Natural killer cell (primary cell): ENCODE data around the gene SP9. TPM values are rescaled to one million over a fixed set of nuclear protein-coding genes. Genes with fewer than 3 reads are reported as not detected.
A peak's percentile ranks its signal among the peaks of the same experiment; 100 is the strongest.

Experiments
- ATAC-seq, 3 donors: fragments of 150-1000 bp in 2 of 3; fragments of 200-7000 bp in 1 of 3; cut with Tn5 transposase; 1 replicate in 1 of 3; 2 replicates in 2 of 3; pipeline ENCODE4 v1.10.0; 2021; ENCODE audit warnings: mild to moderate bottlenecking in 2 of 3, moderate library complexity in 2 of 3
- DNase-seq, 2 donors: peaks; one replicate each; pipeline versions ENCODE4 v3.0.0 to v3.0.0-alpha.2; 2013 to 2021; ENCODE audit warnings: mixed read lengths in 1 of 2
- H3K27ac ChIP-seq: one replicate; pipeline ENCODE4 v1.5.1; 2013; ENCODE audit warnings: mild to moderate bottlenecking, low read length
- H3K27me3 ChIP-seq: one replicate; pipeline ENCODE4 v1.6.1; 2013; ENCODE audit warnings: low read length; ENCODE audit not compliant: control insufficient read depth, insufficient read depth
- H3K36me3 ChIP-seq: one replicate; pipeline ENCODE4 v1.6.1; 2013; ENCODE audit warnings: low read length; ENCODE audit not compliant: control insufficient read depth, insufficient read depth
- H3K4me1 ChIP-seq: one replicate; pipeline ENCODE4 v1.6.1; 2013; ENCODE audit warnings: low read length; ENCODE audit not compliant: control insufficient read depth, insufficient read depth
- H3K4me3 ChIP-seq: one replicate; pipeline ENCODE4 v1.5.1; 2013; ENCODE audit warnings: low read length
- H3K9me3 ChIP-seq: one replicate; pipeline ENCODE4 v1.6.1; 2013; ENCODE audit warnings: low read length; ENCODE audit not compliant: control insufficient read depth, insufficient read depth
- H3K27ac Mint-ChIP-seq, 2 donors: one replicate each; pipeline ENCODE4 v1.8.0; 2022; ENCODE audit warnings: mild to moderate bottlenecking in 2 of 2, mixed read lengths in 2 of 2, moderate library complexity in 1 of 2
- H3K27me3 Mint-ChIP-seq, 2 donors: one replicate each; pipeline ENCODE4 v1.8.0; 2022; ENCODE audit warnings: low read depth in 2 of 2, mixed read lengths in 2 of 2
- H3K36me3 Mint-ChIP-seq: one replicate; pipeline ENCODE4 v1.8.0; 2022; ENCODE audit warnings: mixed read lengths
- H3K4me1 Mint-ChIP-seq, 2 donors: one replicate each; pipeline ENCODE4 v1.8.0; 2022; ENCODE audit warnings: mixed read lengths in 2 of 2
- H3K4me3 Mint-ChIP-seq: one replicate; pipeline ENCODE4 v1.8.0; 2022; ENCODE audit warnings: mild to moderate bottlenecking, moderate library complexity, mixed read lengths
- H3K9me3 Mint-ChIP-seq, 2 donors: one replicate each; pipeline ENCODE4 v1.8.0; 2022; ENCODE audit warnings: mixed read lengths in 2 of 2
- WGBS: methylation state at CpG from one replicate; pipeline ENCODE4 v1.1.7; 2013; ENCODE audit warnings: missing lambda C conversion rate; ENCODE audit not compliant: insufficient coverage; 5-methylcytosine and 5-hydroxymethylcytosine counted together
- intact Hi-C: fragments of 100-400 bp; cut with micrococcal nuclease; formaldehyde crosslinking; loops from one replicate; pipeline ENCODE4 v1.14.2; 2022
- total RNA-seq, 4 donors: library from RNA; stranded (reverse); fragments of 120-200 nt in 1 of 4; gene quantifications; one replicate each; pipeline versions ENCODE4 v1.2.3 to v1.2.4, GENCODE V29; 2013 to 2022
- TF ChIP-seq, protein P1 (sequence below): fragments of 200-600 bp; IDR thresholded peaks from one replicate; pipeline ENCODE4 v1.8.0; 2022; ENCODE audit warnings: antibody characterized with exemption

Gene SP9
- total RNA-seq, 3 donors from 2014 or later (not counting 1 experiment from before 2014, with no cell fraction given) = not detected

GRCh38 chr2:174337337-174338146, 2.8 kb downstream of the SP9 start:
- TF ChIP-seq, protein P1, sequence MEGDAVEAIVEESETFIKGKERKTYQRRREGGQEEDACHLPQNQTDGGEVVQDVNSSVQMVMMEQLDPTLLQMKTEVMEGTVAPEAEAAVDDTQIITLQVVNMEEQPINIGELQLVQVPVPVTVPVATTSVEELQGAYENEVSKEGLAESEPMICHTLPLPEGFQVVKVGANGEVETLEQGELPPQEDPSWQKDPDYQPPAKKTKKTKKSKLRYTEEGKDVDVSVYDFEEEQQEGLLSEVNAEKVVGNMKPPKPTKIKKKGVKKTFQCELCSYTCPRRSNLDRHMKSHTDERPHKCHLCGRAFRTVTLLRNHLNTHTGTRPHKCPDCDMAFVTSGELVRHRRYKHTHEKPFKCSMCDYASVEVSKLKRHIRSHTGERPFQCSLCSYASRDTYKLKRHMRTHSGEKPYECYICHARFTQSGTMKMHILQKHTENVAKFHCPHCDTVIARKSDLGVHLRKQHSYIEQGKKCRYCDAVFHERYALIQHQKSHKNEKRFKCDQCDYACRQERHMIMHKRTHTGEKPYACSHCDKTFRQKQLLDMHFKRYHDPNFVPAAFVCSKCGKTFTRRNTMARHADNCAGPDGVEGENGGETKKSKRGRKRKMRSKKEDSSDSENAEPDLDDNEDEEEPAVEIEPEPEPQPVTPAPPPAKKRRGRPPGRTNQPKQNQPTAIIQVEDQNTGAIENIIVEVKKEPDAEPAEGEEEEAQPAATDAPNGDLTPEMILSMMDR = no peak
- H3K36me3 Mint-ChIP-seq = no peaks in the 10 kb centered on the region
- Histone ChIP-seq H3K9me3 (no peaks in the 10 kb centered on the region), H3K27ac (no peak overlapping the region), H3K4me3 (peak overlapping the region; percentile 16), H3K4me1 (peaks cover 75% of the 10 kb centered on the region), H3K36me3 (no peaks in the 10 kb centered on the region), H3K27me3 (peaks cover 85% of the 10 kb centered on the region)
- H3K4me3 Mint-ChIP-seq = peak overlapping the region; percentile 78
- peak; percentile 38 to 57 (median 40) for ATAC-seq
- peaks cover 68 to 69% of the 10 kb centered on the region in 2 donors for H3K27me3 Mint-ChIP-seq
- H3K4me1 Mint-ChIP-seq = peaks cover 50 to 63% of the 10 kb centered on the region in 2 donors
- whole genome bisulfite sequencing = 3% methylated on average over 72 of the region's 74 CpGs
- no peaks in the 10 kb centered on the region for H3K9me3 Mint-ChIP-seq
- H3K27ac Mint-ChIP-seq = peak overlapping the region; percentile 29 to 58
- intact Hi-C loops = loop anchor here (5.0 kb wide), 1 partner anchor 1735 kb away; no protein-coding TSS in a partner anchor
- DNase-seq = peak; percentile 39 to 70

GRCh38 chr2:174338147-174338605, 3.4 kb downstream of the SP9 start:
- H3K36me3 ChIP-seq = no peaks in the 10 kb centered on the region
- WGBS = 13% methylated on average over 1 of the region's 7 CpGs
- ATAC-seq = no peak
- no peak for DNase-seq
- H3K4me1 ChIP-seq = peaks cover 71% of the 10 kb centered on the region
- H3K36me3 Mint-ChIP-seq = no peaks in the 10 kb centered on the region
- peaks cover 85% of the 10 kb centered on the region for H3K27me3 ChIP-seq
- H3K4me3 Mint-ChIP-seq = peak overlapping the region; percentile 78
- intact Hi-C loops = loop anchor here (5.0 kb wide), 1 partner anchor 1734 kb away; no protein-coding TSS in a partner anchor
- no peak overlapping the region for H3K27ac ChIP-seq
- H3K9me3 Mint-ChIP-seq = no peaks in the 10 kb centered on the region
- peak overlapping the region; percentile 29 to 58 for H3K27ac Mint-ChIP-seq
- no peak overlapping the region for H3K4me3 ChIP-seq
- no peaks in the 10 kb centered on the region for H3K9me3 ChIP-seq
- TF ChIP-seq, protein P1 = no peak
- peaks cover 66 to 68% of the 10 kb centered on the region in 2 donors for H3K27me3 Mint-ChIP-seq
- H3K4me1 Mint-ChIP-seq = peaks cover 44 to 63% of the 10 kb centered on the region in 2 donors

DNA sequence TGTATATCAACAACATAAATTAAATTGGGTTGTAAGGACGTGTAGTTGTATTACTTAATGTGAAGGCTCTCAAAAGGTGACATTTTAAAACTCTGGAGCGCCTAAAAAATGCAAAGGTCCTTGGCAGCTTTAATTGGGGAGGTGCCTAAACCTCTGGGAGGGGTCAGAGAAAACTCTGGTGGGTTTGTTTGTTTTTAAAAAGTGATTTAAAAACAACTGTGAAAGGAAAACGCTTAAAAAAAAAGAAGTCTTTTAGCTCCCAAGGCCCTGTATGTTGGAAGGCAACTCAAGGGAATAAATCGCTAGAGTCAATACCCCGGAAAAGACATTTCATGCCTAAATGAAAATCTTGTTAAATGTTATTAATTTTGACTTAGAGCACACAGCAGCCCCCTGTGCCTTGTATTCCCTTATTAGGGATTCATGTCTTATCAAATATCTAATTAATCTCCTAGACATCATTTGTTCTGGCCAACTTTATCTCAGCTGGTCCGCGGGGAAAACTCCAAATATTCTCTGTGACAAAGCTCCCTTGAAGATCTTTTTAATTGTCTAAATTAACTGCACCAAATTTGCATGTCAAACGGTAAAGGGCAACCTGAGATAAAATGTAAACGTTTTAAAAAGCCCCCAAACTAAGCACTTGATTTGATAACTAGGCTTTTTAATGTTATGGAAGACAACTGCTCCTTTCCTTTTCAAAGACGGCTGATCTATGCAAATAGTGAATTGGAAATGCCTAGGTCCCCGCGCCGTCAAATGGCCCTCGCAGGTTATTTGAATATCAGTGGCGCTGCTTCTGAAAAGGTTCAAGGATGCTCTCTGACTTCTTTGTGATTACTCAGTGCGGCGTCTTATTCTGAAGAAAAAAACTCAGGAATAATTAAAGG, 4.2 kb downstream of the SP9 start:
- no peaks in the 10 kb centered on the region for H3K36me3 Mint-ChIP-seq
- Histone ChIP-seq H3K36me3 (no peaks in the 10 kb centered on the region), H3K9me3 (no peaks in the 10 kb centered on the region), H3K27ac (no peak overlapping the region), H3K4me3 (no peak overlapping the region), H3K27me3 (peaks cover 83% of the 10 kb centered on the region), H3K4me1 (peaks cover 69% of the 10 kb centered on the region)
- DNase-seq (peak in 1 of 2 donors; percentile 32), ATAC-seq (no peak)
- WGBS = 17% methylated on average over 16 of the region's 17 CpGs
- H3K9me3 Mint-ChIP-seq = no peaks in the 10 kb centered on the region
- peak overlapping the region in 1 of 2 donors; percentile 73 for H3K27ac Mint-ChIP-seq
- intact Hi-C loops = loop anchor here (5.0 kb wide), 1 partner anchor 1733 kb away; no protein-coding TSS in a partner anchor
- no peak overlapping the region for H3K4me3 Mint-ChIP-seq
- peaks cover 36 to 61% of the 10 kb centered on the region in 2 donors for H3K4me1 Mint-ChIP-seq
- TF ChIP-seq, protein P1 = no peak
- peaks cover 66 to 68% of the 10 kb centered on the region in 2 donors for H3K27me3 Mint-ChIP-seq
